MCF 10A (cell line): ENCODE measurements around the gene ATG7. TPM values are rescaled to one million over a fixed set of nuclear protein-coding genes. Genes with fewer than 3 reads are reported as not detected.

Experiments used
- BruUV-seq: library from RNA; stranded (reverse); fragments of 400-500 nt; replicated peaks from 2 replicates; lab custom pipeline; 2021; lab: Mats Ljungman, UMichigan
- CTCF ChIA-PET: fragments of 300-600 bp; sonication (Branson Sonifier 250); formaldehyde crosslinking; extraction: SDS; loops from one replicate; lab custom pipeline; 2021; ENCODE audit warnings: antibody characterized with exemption, inconsistent platforms; lab: Yijun Ruan, JAX
- POLR2A ChIA-PET: fragments of 300-600, 350-650 bp; sonication (Branson Sonifier 250); formaldehyde crosslinking; extraction: SDS; loops from one replicate; lab custom pipeline; 2020; ENCODE audit warnings: antibody characterized with exemption, inconsistent platforms; lab: Yijun Ruan, JAX
- DNase-seq: peaks from one replicate; pipeline ENCODE4 v3.0.0-alpha.2; 2018; ENCODE audit not compliant: unreplicated experiment
- H3K27ac Mint-ChIP-seq: one replicate; pipeline ENCODE4 v1.8.0; 2022; ENCODE audit warnings: mild to moderate bottlenecking, low read depth, mixed read lengths; ENCODE audit not compliant: unreplicated experiment
- H3K27me3 Mint-ChIP-seq: one replicate; pipeline ENCODE4 v1.8.0; 2022; ENCODE audit warnings: mixed read lengths; ENCODE audit not compliant: insufficient read depth, unreplicated experiment
- H3K36me3 Mint-ChIP-seq: one replicate; pipeline ENCODE4 v1.8.0; 2022; ENCODE audit warnings: mild to moderate bottlenecking, moderate library complexity, mixed read lengths; ENCODE audit not compliant: insufficient read depth, unreplicated experiment
- H3K4me1 Mint-ChIP-seq: one replicate; pipeline ENCODE4 v1.8.0; 2022; ENCODE audit warnings: mixed read lengths; ENCODE audit not compliant: insufficient read depth, unreplicated experiment
- H3K4me3 Mint-ChIP-seq: one replicate; pipeline ENCODE4 v1.8.0; 2022; ENCODE audit warnings: mild to moderate bottlenecking, moderate library complexity, mixed read lengths; ENCODE audit not compliant: unreplicated experiment
- H3K9me3 Mint-ChIP-seq: one replicate; pipeline ENCODE4 v1.8.0; 2022; ENCODE audit warnings: mixed read lengths; ENCODE audit not compliant: unreplicated experiment
- intact Hi-C: fragments of 100-400 bp; cut with micrococcal nuclease; formaldehyde crosslinking; loops from 2 replicates; pipeline ENCODE4 v1.14.1; 2022
- total RNA-seq: library from RNA; stranded (reverse); gene quantifications from 2 replicates; pipeline ENCODE4 v1.2.3, GENCODE V29; 2022
- TF ChIP-seq, protein P1 (sequence below): fragments of 200-600 bp; IDR thresholded peaks from one replicate; pipeline ENCODE4 v1.8.0; 2022; ENCODE audit warnings: antibody characterized with exemption, mild to moderate bottlenecking; ENCODE audit not compliant: unreplicated experiment

Gene ATG7
- total RNA-seq, 1 experiment from 2014 or later = 54.0 TPM

DNA sequence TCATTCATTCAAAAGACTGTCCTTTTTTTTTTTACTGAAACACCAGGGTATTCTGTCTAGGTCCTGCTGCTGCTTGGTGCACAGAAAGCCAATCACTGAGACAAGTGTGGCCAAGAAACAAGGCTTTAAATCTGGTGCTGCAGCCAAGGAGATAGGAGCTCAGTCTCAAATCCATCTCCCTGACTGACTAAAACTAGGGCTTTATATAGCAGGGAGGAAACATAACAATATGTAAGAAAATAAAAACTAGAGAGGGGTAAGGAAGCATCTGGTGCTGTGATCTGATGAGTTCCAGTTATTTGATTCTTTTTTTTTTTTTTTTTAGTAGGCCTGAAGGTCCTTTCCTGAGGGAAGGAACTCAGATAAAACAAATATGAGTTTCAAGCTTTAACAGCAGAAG, 139.8 kb downstream of the ATG7 start:
- BruUV-seq = no TSS peak
- intact Hi-C loops = no loop called here
- Mint-ChIP-seq H3K4me1 (peaks cover 6% of the 10 kb centered on the region), H3K27ac (no peak overlapping the region), H3K4me3 (no peak overlapping the region), H3K36me3 (peaks cover 21% of the 10 kb centered on the region), H3K27me3 (no peaks in the 10 kb centered on the region), H3K9me3 (peaks cover 18% of the 10 kb centered on the region)
- TF ChIP-seq, protein P1, sequence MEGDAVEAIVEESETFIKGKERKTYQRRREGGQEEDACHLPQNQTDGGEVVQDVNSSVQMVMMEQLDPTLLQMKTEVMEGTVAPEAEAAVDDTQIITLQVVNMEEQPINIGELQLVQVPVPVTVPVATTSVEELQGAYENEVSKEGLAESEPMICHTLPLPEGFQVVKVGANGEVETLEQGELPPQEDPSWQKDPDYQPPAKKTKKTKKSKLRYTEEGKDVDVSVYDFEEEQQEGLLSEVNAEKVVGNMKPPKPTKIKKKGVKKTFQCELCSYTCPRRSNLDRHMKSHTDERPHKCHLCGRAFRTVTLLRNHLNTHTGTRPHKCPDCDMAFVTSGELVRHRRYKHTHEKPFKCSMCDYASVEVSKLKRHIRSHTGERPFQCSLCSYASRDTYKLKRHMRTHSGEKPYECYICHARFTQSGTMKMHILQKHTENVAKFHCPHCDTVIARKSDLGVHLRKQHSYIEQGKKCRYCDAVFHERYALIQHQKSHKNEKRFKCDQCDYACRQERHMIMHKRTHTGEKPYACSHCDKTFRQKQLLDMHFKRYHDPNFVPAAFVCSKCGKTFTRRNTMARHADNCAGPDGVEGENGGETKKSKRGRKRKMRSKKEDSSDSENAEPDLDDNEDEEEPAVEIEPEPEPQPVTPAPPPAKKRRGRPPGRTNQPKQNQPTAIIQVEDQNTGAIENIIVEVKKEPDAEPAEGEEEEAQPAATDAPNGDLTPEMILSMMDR = no peak
- ChIA-PET POLR2A (interaction anchor here (0.6 kb wide), 1 partner anchor 760 kb away, joined by 4 read pairs; no protein-coding TSS in a partner anchor), CTCF (interaction anchor here (0.8 kb wide), 1 partner anchor 27 kb away, joined by 3 read pairs; no protein-coding TSS in a partner anchor)
- DNase-seq = no peak

DNA sequence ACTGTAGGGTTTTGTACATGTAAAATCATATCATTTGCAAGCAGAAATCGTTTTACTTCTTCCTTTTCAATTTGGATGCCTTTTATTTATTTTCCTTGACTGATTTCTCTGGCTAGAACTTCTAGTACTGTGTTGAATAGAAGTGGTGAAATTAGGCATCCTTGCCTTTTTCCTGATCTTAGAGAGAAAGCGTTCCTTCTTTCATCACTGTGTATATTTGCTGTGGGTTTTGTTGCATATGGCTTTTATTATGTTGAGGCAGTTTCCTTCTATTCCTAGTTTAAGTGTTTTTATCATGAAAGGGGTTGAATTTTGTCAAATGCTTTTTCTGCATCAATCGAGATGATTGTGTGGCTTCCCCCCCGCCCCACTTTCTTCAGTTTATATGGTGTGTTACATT, 140.9 kb downstream of the ATG7 start:
- peaks cover 18% of the 10 kb centered on the region for H3K36me3 Mint-ChIP-seq
- no peaks in the 10 kb centered on the region for H3K27me3 Mint-ChIP-seq
- H3K9me3 Mint-ChIP-seq = peaks cover 15% of the 10 kb centered on the region
- no peak for DNase-seq
- H3K27ac Mint-ChIP-seq = no peak overlapping the region
- intact Hi-C loops = no loop called here
- no peak overlapping the region for H3K4me3 Mint-ChIP-seq
- peaks cover 6% of the 10 kb centered on the region for H3K4me1 Mint-ChIP-seq
- TF ChIP-seq, protein P1 = no peak
- ChIA-PET POLR2A (no interaction called here), CTCF (no interaction called here)
- BruUV-seq = no TSS peak

DNA sequence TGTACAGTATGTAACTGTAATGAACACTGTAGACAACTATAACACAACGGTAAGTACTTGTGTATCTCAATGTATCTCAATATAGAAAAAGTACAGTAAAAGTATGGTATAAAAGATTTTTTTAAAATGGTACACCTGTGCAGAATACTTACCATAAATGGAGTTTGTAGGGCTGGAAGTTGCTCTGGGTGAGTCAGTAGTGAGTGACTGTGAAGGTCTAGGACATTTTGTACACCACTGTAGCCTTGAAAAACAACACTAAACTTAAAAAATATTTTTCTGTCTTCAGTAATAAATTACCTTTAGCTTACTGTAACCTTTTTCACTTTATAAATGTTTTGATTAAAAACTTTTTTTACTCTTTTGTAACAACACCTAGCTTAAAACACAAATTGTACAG, 142.9 kb downstream of the ATG7 start:
- Mint-ChIP-seq H3K36me3 (peaks cover 5% of the 10 kb centered on the region), H3K4me3 (no peak overlapping the region), H3K27ac (peak overlapping the region; percentile 66), H3K4me1 (peaks cover 6% of the 10 kb centered on the region), H3K9me3 (peaks cover 7% of the 10 kb centered on the region), H3K27me3 (no peaks in the 10 kb centered on the region)
- no peak for DNase-seq
- POLR2A ChIA-PET = no interaction called here
- CTCF ChIA-PET = interaction anchor here (0.9 kb wide), 1 partner anchor 210 kb away, joined by 3 read pairs; no protein-coding TSS in a partner anchor
- TF ChIP-seq, protein P1 = no peak
- no TSS peak for BruUV-seq
- intact Hi-C loops = no loop called here

DNA sequence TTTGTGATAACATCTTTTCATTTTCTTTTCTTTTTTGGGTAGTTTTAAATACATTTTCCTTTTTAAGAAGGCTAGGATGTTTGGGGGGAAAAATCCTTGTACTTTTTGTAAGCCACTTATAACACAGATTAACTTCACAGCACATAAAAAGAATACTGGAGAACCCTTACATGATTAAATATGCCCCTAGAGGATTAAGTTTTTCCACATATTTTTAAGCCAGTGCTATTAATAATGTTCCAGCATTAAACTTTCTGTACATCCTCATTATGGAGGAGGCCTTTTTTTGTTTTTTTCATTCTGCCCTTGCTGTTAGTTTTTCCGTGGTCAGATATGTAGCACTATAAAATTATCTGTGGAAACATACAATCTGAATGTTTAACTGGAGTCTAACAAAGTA, 147.9 kb downstream of the ATG7 start:
- DNase-seq = no peak
- no TSS peak for BruUV-seq
- Mint-ChIP-seq H3K9me3 (no peaks in the 10 kb centered on the region), H3K27ac (no peak overlapping the region), H3K36me3 (no peaks in the 10 kb centered on the region), H3K27me3 (no peaks in the 10 kb centered on the region), H3K4me3 (no peak overlapping the region), H3K4me1 (peaks cover 6% of the 10 kb centered on the region)
- POLR2A ChIA-PET = no interaction called here
- intact Hi-C loops = no loop called here
- CTCF ChIA-PET = no interaction called here
- TF ChIP-seq, protein P1 = no peak
